H1 (cell line): Measurements from ENCODE around the gene BIN2. TPM values are rescaled to one million over a fixed set of nuclear protein-coding genes. Genes with fewer than 3 reads are reported as not detected.
A peak's percentile ranks its signal among the peaks of the same experiment; 100 is the strongest.

ENCODE experiments used
- CTCF ChIA-PET: fragments of 300-600 bp; sonication (Branson Sonifier 250); formaldehyde crosslinking; loops from one replicate; lab custom pipeline; 2021; ENCODE audit not compliant: partially characterized antibody; lab: Charles Lee
- POLR2A ChIA-PET: fragments of 300-600 bp; sonication (Branson Sonifier 250); formaldehyde crosslinking; loops from one replicate; lab custom pipeline; 2021; ENCODE audit warnings: inconsistent platforms; ENCODE audit not compliant: partially characterized antibody; lab: Charles Lee
- DNase-seq, 2 experiments: peaks; one replicate each; pipeline versions ENCODE4 v3.0.0 to v3.0.0-alpha.2; 2010 to 2022; ENCODE audit warnings: low spot score in 2 of 2, low read depth in 1 of 2, mixed read lengths in 1 of 2
- FAIRE-seq: peaks from 2 replicates; lab custom pipeline; 2011; peaks lifted over from hg19 to GRCh38; lab: Jason Lieb, UNC
- H2AFZ ChIP-seq: 2 replicates; pipeline ENCODE4 v1.8.1; 2012; ENCODE audit warnings: low read length, inconsistent platforms
- H2AK5ac ChIP-seq: 2 replicates; pipeline ENCODE4 v1.6.1; 2013; ENCODE audit warnings: low read depth, low read length
- H2BK120ac ChIP-seq: replicated peaks from 2 replicates; pipeline ENCODE3; 2013; ENCODE audit warnings: low read depth, low read length, inconsistent platforms
- H2BK12ac ChIP-seq: 2 replicates; pipeline ENCODE4 v1.6.1; 2013; ENCODE audit warnings: low read depth, low read length
- H2BK15ac ChIP-seq: 2 replicates; pipeline ENCODE4 v1.6.1; 2013; ENCODE audit warnings: low read length
- H2BK20ac ChIP-seq: 2 replicates; pipeline ENCODE4 v1.6.1; 2013; ENCODE audit warnings: low read length
- H2BK5ac ChIP-seq: 2 replicates; pipeline ENCODE4 v1.6.1; 2013; ENCODE audit warnings: low read depth, low read length
- H3K14ac ChIP-seq: 2 replicates; pipeline ENCODE4 v1.6.1; 2013; ENCODE audit warnings: inconsistent platforms; ENCODE audit not compliant: insufficient read length
- H3K18ac ChIP-seq: 2 replicates; pipeline ENCODE4 v1.6.1; 2013; ENCODE audit warnings: low read length; ENCODE audit errors: extremely low read depth
- H3K23ac ChIP-seq: 2 replicates; pipeline ENCODE4 v1.6.1; 2013; ENCODE audit warnings: inconsistent platforms; ENCODE audit not compliant: insufficient read length
- H3K23me2 ChIP-seq: 2 replicates; pipeline ENCODE4 v1.6.1; 2013; ENCODE audit warnings: low read depth, low read length
- H3K27ac ChIP-seq: 2 replicates; pipeline ENCODE4 v1.6.1; 2011; ENCODE audit warnings: low read depth, low read length, inconsistent platforms
- H3K27me3 ChIP-seq, 4 experiments: replicated peaks in 1 of 4; 1 replicate in 1 of 4; 2 replicates in 3 of 4; pipeline versions ENCODE4 v1.6.1 to v1.8.1; 2011 to 2013; ENCODE audit warnings: low read length in 3 of 4, mild to moderate bottlenecking in 3 of 4, inconsistent platforms in 2 of 4, mixed read lengths in 2 of 4, moderate library complexity in 1 of 4; ENCODE audit not compliant: control insufficient read depth in 3 of 4, insufficient read depth in 3 of 4; ENCODE audit errors: extremely low read depth in 1 of 4
- H3K36me3 ChIP-seq, 4 experiments: 2 replicates each; pipeline versions ENCODE4 v1.6.1 to v1.8.1; 2011 to 2013; ENCODE audit warnings: mild to moderate bottlenecking in 4 of 4, low read length in 3 of 4, moderate library complexity in 2 of 4, control low read depth in 1 of 4, inconsistent platforms in 1 of 4; ENCODE audit not compliant: insufficient read depth in 4 of 4, control insufficient read depth in 2 of 4
- H3K4ac ChIP-seq: replicated peaks from 2 replicates; pipeline ENCODE3; 2013; ENCODE audit warnings: low read length, low read depth, mixed read lengths, inconsistent platforms; ENCODE audit not compliant: insufficient read length
- H3K4me1 ChIP-seq, 4 experiments: replicated peaks in 1 of 4; 1 replicate in 1 of 4; 2 replicates in 3 of 4; pipeline versions ENCODE4 v1.6.1 to v1.8.1; 2011 to 2013; ENCODE audit warnings: low read length in 3 of 4, inconsistent platforms in 2 of 4, mixed read lengths in 1 of 4; ENCODE audit not compliant: insufficient read depth in 4 of 4, control insufficient read depth in 3 of 4
- H3K4me2 ChIP-seq, 2 experiments: 2 replicates each; pipeline versions ENCODE4 v1.6.1 to v1.8.1; 2011 to 2013; ENCODE audit warnings: low read depth in 2 of 2, low read length in 2 of 2, control low read depth in 1 of 2, inconsistent platforms in 1 of 2, mild to moderate bottlenecking in 1 of 2; ENCODE audit not compliant: insufficient read depth in 1 of 2
- H3K4me3 ChIP-seq, 4 experiments: fragments of 200-600, 300-600 bp in 1 of 4; sonication (generic), shearing (Covaris generic), sonication (Bioruptor Twin) in 1 of 4; 2 replicates each; pipeline versions ENCODE4 v1.5.1 to v1.8.1; 2011 to 2016; ENCODE audit warnings: low read length in 4 of 4, low read depth in 3 of 4, control low read depth in 2 of 4, inconsistent platforms in 2 of 4, mild to moderate bottlenecking in 2 of 4, mixed read lengths in 1 of 4, moderate library complexity in 1 of 4; ENCODE audit not compliant: insufficient read depth in 2 of 4; ENCODE audit errors: extremely low read depth in 1 of 4
- H3K56ac ChIP-seq: replicated peaks from 2 replicates; pipeline ENCODE3; 2013; ENCODE audit warnings: low read depth, mild to moderate bottlenecking, mixed read lengths, low read length, inconsistent platforms; ENCODE audit not compliant: insufficient read length
- H3K79me1 ChIP-seq: 2 replicates; pipeline ENCODE4 v1.6.1; 2013; ENCODE audit warnings: low read depth, low read length, control low read depth
- H3K79me2 ChIP-seq, 2 experiments: 2 replicates each; pipeline versions ENCODE4 v1.6.1 to v1.8.1; 2012 to 2013; ENCODE audit warnings: low read length in 2 of 2, mild to moderate bottlenecking in 2 of 2, inconsistent platforms in 1 of 2; ENCODE audit not compliant: insufficient read depth in 2 of 2, control insufficient read depth in 1 of 2
- H3K9ac ChIP-seq, 4 experiments: replicated peaks in 1 of 4; 1 replicate in 1 of 4; 2 replicates in 3 of 4; pipeline versions ENCODE4 v1.6.1 to v1.8.1; 2011 to 2013; ENCODE audit warnings: low read depth in 3 of 4, low read length in 3 of 4, control low read depth in 2 of 4, mild to moderate bottlenecking in 2 of 4, moderate library complexity in 2 of 4, inconsistent platforms in 1 of 4; ENCODE audit errors: extremely low read depth in 1 of 4
- H3K9me3 ChIP-seq, 2 experiments: 2 replicates each; pipeline versions ENCODE4 v1.6.1 to v1.8.1; 2012 to 2013; ENCODE audit warnings: mild to moderate bottlenecking in 2 of 2, moderate library complexity in 2 of 2, control low read depth in 1 of 2, inconsistent platforms in 1 of 2, low read depth in 1 of 2, low read length in 1 of 2, mixed read lengths in 1 of 2; ENCODE audit not compliant: insufficient read depth in 2 of 2
- H4K20me1 ChIP-seq, 2 experiments: replicated peaks in 1 of 2; 2 replicates each; pipeline versions ENCODE3 to v1.8.1; 2011 to 2013; ENCODE audit warnings: inconsistent platforms in 2 of 2, low read length in 2 of 2, mild to moderate bottlenecking in 1 of 2; ENCODE audit not compliant: insufficient read depth in 2 of 2, control insufficient read depth in 1 of 2
- H4K5ac ChIP-seq: 2 replicates; pipeline ENCODE4 v1.6.1; 2013; ENCODE audit warnings: low read length, low read depth, mixed read lengths, inconsistent platforms; ENCODE audit not compliant: insufficient read length
- H4K8ac ChIP-seq: 2 replicates; pipeline ENCODE4 v1.8.0; 2013; ENCODE audit warnings: mild to moderate bottlenecking, moderate library complexity, low read length, inconsistent platforms; ENCODE audit not compliant: insufficient read depth; ENCODE audit errors: extremely low read depth
- H4K91ac ChIP-seq: replicated peaks from 2 replicates; pipeline ENCODE3; 2013; ENCODE audit warnings: low read length, mixed read lengths, inconsistent platforms; ENCODE audit not compliant: insufficient read length
- CTCF ChIP-seq, 3 experiments: IDR thresholded peaks; 1 replicate in 2 of 3; 2 replicates in 1 of 3; pipeline versions ENCODE4 v1.5.1 to v1.6.1; 2011; ENCODE audit warnings: low read length in 3 of 3, mild to moderate bottlenecking in 3 of 3, inconsistent platforms in 2 of 3, low read depth in 1 of 3, moderate library complexity in 1 of 3; ENCODE audit not compliant: insufficient read depth in 1 of 3; ENCODE audit errors: control extremely low read depth in 1 of 3
- EZH2 ChIP-seq: fragments of 200-600 bp; sonication (generic); IDR thresholded peaks from 2 replicates; pipeline ENCODE4 v1.7.1; 2012; ENCODE audit warnings: low read depth, mild to moderate bottlenecking, moderate library complexity, low read length, inconsistent platforms; ENCODE audit not compliant: severe bottlenecking
- FOSL1 ChIP-seq: IDR thresholded peaks from 2 replicates; pipeline ENCODE4 v1.6.1; 2011; ENCODE audit warnings: mild to moderate bottlenecking, low read depth, low read length, moderate library complexity; ENCODE audit not compliant: insufficient read depth
- HDAC6 ChIP-seq: IDR thresholded peaks from one replicate; pipeline ENCODE4 v1.7.1; 2012; ENCODE audit warnings: low read depth, mild to moderate bottlenecking, inconsistent platforms, low read length, moderate library complexity
- PHF8 ChIP-seq: fragments of 200-600 bp; sonication (generic); conservative IDR thresholded peaks from 2 replicates; pipeline ENCODE4 v1.7.1; 2012; ENCODE audit warnings: low read depth, mild to moderate bottlenecking, inconsistent platforms, low read length, moderate library complexity
- RAD21 ChIP-seq, 2 experiments: IDR thresholded peaks in 1 of 2; conservative IDR thresholded peaks in 1 of 2; 2 replicates each; pipeline ENCODE4 v1.6.1; 2011; ENCODE audit warnings: low read depth in 2 of 2, low read length in 2 of 2, improper control_type of control experiment in 1 of 2, inconsistent platforms in 1 of 2, mild to moderate bottlenecking in 1 of 2, moderate library complexity in 1 of 2
- RFX5 ChIP-seq: IDR thresholded peaks from 2 replicates; pipeline ENCODE4 v1.6.1; 2011; ENCODE audit warnings: low read depth, low read length, improper control_type of control experiment, borderline replicate concordance
- SIN3A ChIP-seq, 2 experiments: IDR thresholded peaks in 1 of 2; conservative IDR thresholded peaks in 1 of 2; 2 replicates each; pipeline ENCODE4 v1.6.1; 2011 to 2012; ENCODE audit warnings: low read length in 2 of 2, improper control_type of control experiment in 1 of 2, low read depth in 1 of 2, mild to moderate bottlenecking in 1 of 2
- SIRT6 ChIP-seq: IDR thresholded peaks from one replicate; pipeline ENCODE4 v1.7.1; 2012; ENCODE audit warnings: low read length, inconsistent platforms
- SIX5 ChIP-seq: IDR thresholded peaks from 2 replicates; pipeline ENCODE4 v1.6.1; 2011; ENCODE audit warnings: mild to moderate bottlenecking, low read depth, low read length
- WGBS, 2 experiments: shearing (Covaris generic) in 1 of 2; methylation state at CpG; one replicate each; pipeline versions ENCODE4 v1.1.6 to v1.1.7; 2013 to 2015; ENCODE audit warnings: low lambda C conversion rate in 2 of 2, mixed read lengths in 2 of 2, inconsistent platforms in 1 of 2, low coverage in 1 of 2, missing lambda C conversion rate in 1 of 2; ENCODE audit not compliant: insufficient replicate concordance in 2 of 2, insufficient coverage in 1 of 2, insufficient read length in 1 of 2; ENCODE audit errors: extremely low coverage in 1 of 2, missing lambda C conversion rate in 1 of 2; 5-methylcytosine and 5-hydroxymethylcytosine counted together
- polyA plus RNA-seq, 7 experiments: library from polyadenylated mRNA; depleted of rRNA in 3 of 7; stranded (reverse) in 5 of 7; unstranded in 2 of 7; fragments of >200 nt in 5 of 7; fragments of 200-250 nt in 2 of 7; gene quantifications; 1 replicate in 5 of 7; 2 replicates in 1 of 7; 4 replicates in 1 of 7; pipeline versions ENCODE4 v1.2.1 to v1.2.3, GENCODE V29; 2011 to 2013; ENCODE audit warnings: missing spikeins in 2 of 7, mixed read lengths in 2 of 7
- total RNA-seq: library from RNA; stranded (reverse); fragmentation: NEBNext Ultra II Directional; extraction: Animal tissue kit (Norgen Biotek cat#: 25700); gene quantifications from 2 replicates; pipeline ENCODE4 v1.2.1, GENCODE V29; 2021

Gene BIN2
- total and polyA plus RNA-seq, 2 of the 8 experiments (the other 6 are each of a cell fraction or from before 2014, with no cell fraction given) = not detected

GRCh38 chr12:51262758-51263177, 61.2 kb downstream of the BIN2 start:
- H3K56ac ChIP-seq = no peak overlapping the region
- H3K9ac ChIP-seq = no peak overlapping the region
- no peak overlapping the region for H3K14ac ChIP-seq
- H3K4me3 ChIP-seq = no peak overlapping the region
- H2BK5ac ChIP-seq = no peak overlapping the region
- H2BK15ac ChIP-seq = no peak overlapping the region
- no peak overlapping the region for H3K18ac ChIP-seq
- H3K79me1 ChIP-seq = no peaks in the 10 kb centered on the region
- H4K5ac ChIP-seq = no peak overlapping the region
- WGBS, 2 experiments = 52% methylated on average over 7 of the region's 7 CpGs; no CpG with 5 or more reads in 1 of the 2 experiments
- no peak overlapping the region for H4K8ac ChIP-seq
- 0 out of 7 replicates have a peak, but pooled peaks cover 0 to 2% (median 0%) of the 10 kb centered on the region in 4 experiments for H3K4me1 ChIP-seq
- no peak overlapping the region for H3K27ac ChIP-seq
- no peak overlapping the region for H2AFZ ChIP-seq
- no peaks in the 10 kb centered on the region for H3K27me3 ChIP-seq
- H3K79me2 ChIP-seq = no peaks in the 10 kb centered on the region
- no peak overlapping the region for H2BK120ac ChIP-seq
- no peaks in the 10 kb centered on the region for H3K9me3 ChIP-seq
- H3K4me2 ChIP-seq = no peak overlapping the region
- FAIRE-seq (peak; percentile 19), DNase-seq (peak in 1 of 2 experiments; percentile 77)
- H3K23me2 ChIP-seq = no peaks in the 10 kb centered on the region
- H3K36me3 ChIP-seq = no peaks in the 10 kb centered on the region
- ChIA-PET POLR2A (interaction anchor here (1.7 kb wide), 1 partner anchor 180 kb away, joined by 7 read pairs; the partner anchor contains the start of gene CSRNP2), CTCF (interaction anchor here (0.6 to 6.4 kb wide), 20 partner anchors 8 to 1207 kb away, joined by 3 to 82 read pairs (median 4); partner anchors contain the start of genes POU6F1 and SMAGP)
- H3K4ac ChIP-seq = no peak overlapping the region
- no peak overlapping the region for H2BK12ac ChIP-seq
- H4K91ac ChIP-seq = no peak overlapping the region
- peaks cover 0 to 1% of the 10 kb centered on the region in 2 experiments for H4K20me1 ChIP-seq
- H2AK5ac ChIP-seq = no peak overlapping the region
- H3K23ac ChIP-seq = no peak overlapping the region
- H2BK20ac ChIP-seq = no peak overlapping the region
- TF ChIP-seq HDAC6 (no peak), FOSL1 (no peak), PHF8 (no peak), SIRT6 (no peak), RFX5 (no peak), SIX5 (no peak), CTCF (IDR thresholded peaks at IDR 0.05; ENCODE audit: control extremely low read depth in 1 of 3, insufficient read depth in 1 of 3, low read depth in 1 of 3, low read length in 3 of 3) (peak; percentile 57 to 69 (median 65)), SIN3A (conservative IDR thresholded peaks at IDR 0.05 in 1 of 2, IDR thresholded peaks at IDR 0.05 in 1 of 2; ENCODE audit: low read depth in 1 of 2, low read length in 2 of 2) (no peak), RAD21 (IDR thresholded peaks at IDR 0.05 in 1 of 2, conservative IDR thresholded peaks at IDR 0.05 in 1 of 2; ENCODE audit: low read depth in 2 of 2, low read length in 2 of 2) (peak; percentile 48 to 62), EZH2 (no peak)
